PFSK-1 (cell line): ENCODE measurements around the gene S100A3.

Experiments
- FOXP2 ChIP-seq: optimal IDR thresholded peaks from 2 replicates; pipeline ENCODE3; 2011; ENCODE audit warnings: borderline replicate concordance, control low read depth, inconsistent platforms; ENCODE audit not compliant: insufficient read depth; ENCODE audit errors: extremely low read length, extremely low read depth
- POLR2AphosphoS5 ChIP-seq: IDR thresholded peaks from 2 replicates; pipeline ENCODE4 v1.6.1; 2012; ENCODE audit warnings: low read depth, mild to moderate bottlenecking, control low read depth, low read length, moderate library complexity
- SIN3A ChIP-seq: IDR thresholded peaks from 2 replicates; pipeline ENCODE4 v1.6.1; 2012; ENCODE audit warnings: mild to moderate bottlenecking, low read length, moderate library complexity, borderline replicate concordance; ENCODE audit not compliant: insufficient read depth
- TAF1 ChIP-seq: IDR thresholded peaks from 2 replicates; pipeline ENCODE4 v1.6.1; 2012; ENCODE audit warnings: low read length, control low read depth, borderline replicate concordance; ENCODE audit not compliant: insufficient read depth
- TF ChIP-seq, protein P1 (sequence below), 2 experiments: IDR thresholded peaks; 2 replicates each; pipeline versions ENCODE4 v1.6.1 to v1.8.0; 2011 to 2012; ENCODE audit warnings: low read depth in 2 of 2, low read length in 2 of 2, control low read depth in 1 of 2, inconsistent platforms in 1 of 2, mild to moderate bottlenecking in 1 of 2, moderate library complexity in 1 of 2; ENCODE audit not compliant: insufficient read depth in 1 of 2

Gene S100A3

DNA sequence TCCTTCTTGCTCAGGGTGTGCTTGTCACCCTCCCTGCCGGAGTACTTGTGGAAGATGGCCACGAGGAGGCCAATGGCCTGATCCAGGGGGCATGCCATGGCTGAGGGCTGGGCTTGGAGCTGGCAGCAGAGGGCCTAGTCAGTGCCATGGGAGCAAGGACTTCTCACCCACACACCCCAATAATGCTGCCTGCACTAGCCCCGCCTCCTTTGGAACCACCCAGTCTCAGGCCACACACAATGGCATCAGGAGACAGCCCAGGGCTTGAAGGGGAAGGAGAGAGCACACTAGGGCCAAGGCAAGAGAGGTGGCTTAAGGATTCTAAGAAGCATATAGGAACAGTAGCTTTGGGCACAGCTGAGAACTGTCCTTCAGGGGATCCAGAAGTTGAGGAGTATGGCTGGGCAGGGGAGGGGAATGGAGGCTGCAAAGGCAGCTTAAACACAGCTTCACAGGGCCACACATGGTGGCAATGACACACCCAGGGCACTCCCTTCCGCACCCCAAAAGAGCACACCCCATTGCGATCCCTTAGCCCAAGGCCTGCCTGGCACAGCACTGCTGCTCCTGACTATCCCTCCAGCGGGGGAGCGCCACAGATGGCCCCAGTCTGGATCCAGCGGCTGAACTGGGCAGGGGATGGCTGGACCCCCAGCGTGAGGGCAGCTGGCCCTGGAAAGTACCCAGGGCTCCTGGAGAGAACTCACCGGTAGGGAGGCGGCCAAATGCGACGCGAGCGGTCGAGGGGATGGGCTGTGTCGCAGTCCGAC, 13.6 kb downstream of the S100A3 start, which contains the start of gene S100A6:
Gene S100A6, minus strand, starts transcription at position 750 of the 770 bp plus-strand sequence. Its CDS starts 652 bp downstream, at position 98.
- TF ChIP-seq TAF1 (no peak), SIN3A (no peak), FOXP2 (no peak), POLR2AphosphoS5 (no peak)
- TF ChIP-seq, protein P1, sequence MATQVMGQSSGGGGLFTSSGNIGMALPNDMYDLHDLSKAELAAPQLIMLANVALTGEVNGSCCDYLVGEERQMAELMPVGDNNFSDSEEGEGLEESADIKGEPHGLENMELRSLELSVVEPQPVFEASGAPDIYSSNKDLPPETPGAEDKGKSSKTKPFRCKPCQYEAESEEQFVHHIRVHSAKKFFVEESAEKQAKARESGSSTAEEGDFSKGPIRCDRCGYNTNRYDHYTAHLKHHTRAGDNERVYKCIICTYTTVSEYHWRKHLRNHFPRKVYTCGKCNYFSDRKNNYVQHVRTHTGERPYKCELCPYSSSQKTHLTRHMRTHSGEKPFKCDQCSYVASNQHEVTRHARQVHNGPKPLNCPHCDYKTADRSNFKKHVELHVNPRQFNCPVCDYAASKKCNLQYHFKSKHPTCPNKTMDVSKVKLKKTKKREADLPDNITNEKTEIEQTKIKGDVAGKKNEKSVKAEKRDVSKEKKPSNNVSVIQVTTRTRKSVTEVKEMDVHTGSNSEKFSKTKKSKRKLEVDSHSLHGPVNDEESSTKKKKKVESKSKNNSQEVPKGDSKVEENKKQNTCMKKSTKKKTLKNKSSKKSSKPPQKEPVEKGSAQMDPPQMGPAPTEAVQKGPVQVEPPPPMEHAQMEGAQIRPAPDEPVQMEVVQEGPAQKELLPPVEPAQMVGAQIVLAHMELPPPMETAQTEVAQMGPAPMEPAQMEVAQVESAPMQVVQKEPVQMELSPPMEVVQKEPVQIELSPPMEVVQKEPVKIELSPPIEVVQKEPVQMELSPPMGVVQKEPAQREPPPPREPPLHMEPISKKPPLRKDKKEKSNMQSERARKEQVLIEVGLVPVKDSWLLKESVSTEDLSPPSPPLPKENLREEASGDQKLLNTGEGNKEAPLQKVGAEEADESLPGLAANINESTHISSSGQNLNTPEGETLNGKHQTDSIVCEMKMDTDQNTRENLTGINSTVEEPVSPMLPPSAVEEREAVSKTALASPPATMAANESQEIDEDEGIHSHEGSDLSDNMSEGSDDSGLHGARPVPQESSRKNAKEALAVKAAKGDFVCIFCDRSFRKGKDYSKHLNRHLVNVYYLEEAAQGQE (IDR thresholded peaks at IDR 0.05; ENCODE audit: insufficient read depth in 1 of 2, low read depth in 2 of 2, low read length in 2 of 2), result no peak

DNA sequence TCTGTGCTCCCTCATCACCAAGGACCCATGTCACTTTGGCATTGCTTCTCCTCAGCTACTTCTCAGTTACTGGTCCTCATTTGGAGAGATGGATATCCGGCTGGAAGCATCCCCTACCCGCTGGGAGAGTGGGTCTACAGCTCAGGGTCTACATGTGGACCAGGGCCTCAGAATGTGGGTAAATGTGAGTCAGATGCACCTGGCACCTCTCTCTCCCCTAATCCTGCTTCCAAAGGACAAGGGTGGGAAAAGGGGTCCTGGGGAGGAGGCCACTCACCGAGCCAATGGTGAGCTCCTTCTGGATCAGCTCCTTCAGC, 14.2 kb downstream of the S100A3 start:
- TF ChIP-seq FOXP2, result no peak
- no peak for TF ChIP-seq POLR2AphosphoS5
- TF ChIP-seq TAF1, result no peak
- TF ChIP-seq, protein P1 (IDR thresholded peaks at IDR 0.05; ENCODE audit: insufficient read depth in 1 of 2, low read depth in 2 of 2, low read length in 2 of 2), result no peak

DNA sequence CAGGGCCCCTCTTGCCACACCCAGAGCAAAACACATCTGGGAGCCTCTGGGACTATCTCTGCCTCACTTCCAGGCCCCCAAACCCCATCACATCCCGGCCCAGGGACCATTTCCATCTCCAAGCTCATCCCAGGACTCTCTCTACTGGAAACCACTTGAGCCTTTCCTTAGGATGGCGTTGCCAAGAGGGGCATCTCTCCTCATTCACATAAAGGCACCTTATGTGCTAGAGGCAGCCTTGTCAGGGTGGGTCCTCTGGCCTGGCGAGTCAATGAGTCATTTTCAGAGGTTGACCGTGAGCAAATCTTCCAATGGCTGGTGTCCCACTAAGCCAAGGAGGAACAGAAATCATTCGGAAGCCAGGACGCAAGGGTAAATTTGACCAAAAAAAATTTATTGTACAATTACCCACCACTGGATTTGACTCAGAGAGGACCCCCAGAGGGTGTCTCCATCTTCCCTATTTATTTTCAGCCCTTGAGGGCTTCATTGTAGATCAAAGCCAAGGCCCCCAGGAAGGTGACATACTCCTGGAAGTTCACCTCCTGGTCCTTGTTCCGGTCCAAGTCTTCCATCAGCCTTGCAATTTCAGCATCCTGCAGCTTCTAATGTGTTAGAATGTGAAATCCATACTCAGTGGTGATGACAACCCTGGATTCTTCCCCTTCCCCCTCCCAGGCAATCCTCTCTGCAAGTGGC, 14.7 kb downstream of the S100A3 start:
- TF ChIP-seq, protein P1 (IDR thresholded peaks at IDR 0.05; ENCODE audit: insufficient read depth in 1 of 2, low read depth in 2 of 2, low read length in 2 of 2), result no peak
- TF ChIP-seq FOXP2 (no peak), TAF1 (no peak)

DNA sequence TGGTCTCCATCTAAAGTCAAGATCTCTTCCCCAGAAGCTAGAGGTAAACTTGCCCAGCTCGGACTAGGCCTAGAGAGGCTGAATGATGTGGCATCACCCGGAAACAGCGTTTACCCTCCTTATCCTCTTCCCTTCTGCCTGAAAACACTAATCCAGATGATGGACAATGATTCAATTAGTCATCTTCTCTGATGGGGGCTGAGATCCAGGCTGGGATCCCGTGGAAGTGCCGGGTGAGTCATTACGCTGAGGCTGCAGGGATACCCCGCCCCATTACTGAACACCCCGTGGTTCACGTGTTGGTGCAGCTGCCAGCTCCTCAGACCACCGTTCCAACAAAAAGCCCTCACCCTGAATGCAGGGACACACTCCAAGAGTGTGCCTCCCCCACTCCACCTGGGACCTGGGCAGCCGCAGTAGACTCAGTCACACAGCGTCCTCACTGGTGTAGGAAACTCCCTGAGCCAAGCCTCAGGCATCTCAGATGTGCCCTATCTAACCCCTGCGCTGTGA, 15.3 kb downstream of the S100A3 start:
- TF ChIP-seq, protein P1 (IDR thresholded peaks at IDR 0.05; ENCODE audit: insufficient read depth in 1 of 2, low read depth in 2 of 2, low read length in 2 of 2), result 0 out of 4 replicates have a peak, but pooled peaks of 1 of the 2 experiments have one; percentile 15
- TF ChIP-seq SIN3A, result 0 out of 2 replicates have a peak, but pooled peaks have one; percentile 52
- TF ChIP-seq POLR2AphosphoS5, result no peak
